Ishikawa (cell line): ENCODE measurements around the gene MAS1L.

ENCODE experiments used
- CEBPB ChIP-seq: IDR thresholded peaks from 2 replicates; pipeline ENCODE4 v1.6.1; 2012
- CREB1 ChIP-seq: IDR thresholded peaks from 2 replicates; pipeline ENCODE4 v1.6.1; 2012; ENCODE audit warnings: low read depth
- EGR1 ChIP-seq: IDR thresholded peaks from 2 replicates; pipeline ENCODE4 v1.6.1; 2012
- EP300 ChIP-seq: IDR thresholded peaks from 2 replicates; pipeline ENCODE4 v1.6.1; 2012; ENCODE audit warnings: borderline replicate concordance
- FOXM1 ChIP-seq: IDR thresholded peaks from 2 replicates; pipeline ENCODE4 v1.6.1; 2012; ENCODE audit warnings: low read depth, borderline replicate concordance
- MAX ChIP-seq: IDR thresholded peaks from 2 replicates; pipeline ENCODE4 v1.6.1; 2012
- NFIC ChIP-seq: IDR thresholded peaks from 2 replicates; pipeline ENCODE4 v1.6.1; 2012
- RAD21 ChIP-seq: IDR thresholded peaks from 2 replicates; pipeline ENCODE4 v1.6.1; 2012; ENCODE audit warnings: low read depth
- REST ChIP-seq: IDR thresholded peaks from 2 replicates; pipeline ENCODE4 v1.6.1; 2012; ENCODE audit warnings: low read depth, mild to moderate bottlenecking
- TAF1 ChIP-seq: IDR thresholded peaks from 2 replicates; pipeline ENCODE4 v1.6.1; 2012; ENCODE audit warnings: low read depth, mild to moderate bottlenecking
- TCF12 ChIP-seq: IDR thresholded peaks from 2 replicates; pipeline ENCODE4 v1.6.1; 2012; ENCODE audit warnings: low read depth
- TEAD4 ChIP-seq: IDR thresholded peaks from 2 replicates; pipeline ENCODE4 v1.6.1; 2012
- USF1 ChIP-seq: IDR thresholded peaks from 2 replicates; pipeline ENCODE4 v1.6.1; 2012
- YY1 ChIP-seq: IDR thresholded peaks from 2 replicates; pipeline ENCODE4 v1.6.1; 2012; ENCODE audit warnings: low read depth
- ZBTB7A ChIP-seq: IDR thresholded peaks from 2 replicates; pipeline ENCODE4 v1.6.1; 2012; ENCODE audit warnings: low read depth

MAS1L gene

GRCh38 chr6:29456971-29457370 lies 30.8 kb downstream of the MAS1L start, which contains the start of the genes OR11A1 and OR2H1:
Gene OR11A1, minus strand, starts transcription at chr6:29457071. Its CDS starts 29,430 bp downstream, at chr6:29427641.
Gene OR2H1, plus strand, starts transcription at chr6:29457155. Its CDS starts 4,615 bp downstream, at chr6:29461770.
- TF ChIP-seq EP300 (no peak), RAD21 (no peak), REST (no peak), USF1 (no peak), TEAD4 (no peak)

GRCh38 chr6:29451471-29452193 lies 36.1 kb downstream of the MAS1L start:
- TF ChIP-seq MAX: no peak
- TF ChIP-seq USF1: no peak
- no peak for TF ChIP-seq CREB1
- TF ChIP-seq RAD21: no peak
- TF ChIP-seq NFIC: no peak
- TF ChIP-seq EGR1: no peak
- TF ChIP-seq EP300: no peak
- TF ChIP-seq ZBTB7A: no peak
- TF ChIP-seq TCF12: no peak
- TF ChIP-seq TEAD4: no peak
- TF ChIP-seq REST: no peak
- TF ChIP-seq TAF1: no peak
- TF ChIP-seq YY1: no peak
- TF ChIP-seq FOXM1: no peak
- no peak for TF ChIP-seq CEBPB

- TF ChIP-seq RAD21 (no peak), USF1 (no peak), TCF12 (no peak), TEAD4 (no peak), MAX (no peak), EGR1 (no peak), TAF1 (no peak), ZBTB7A (no peak)
Measured at GRCh38 chr6:29447670-29448069, 40.1 kb downstream of the MAS1L start.

- no peak for TF ChIP-seq RAD21
- no peak for TF ChIP-seq CEBPB
- TF ChIP-seq TAF1: no peak
- TF ChIP-seq EGR1: no peak
- TF ChIP-seq USF1: no peak
- TF ChIP-seq CREB1: no peak
- TF ChIP-seq TCF12: no peak
- TF ChIP-seq NFIC: no peak
- TF ChIP-seq TEAD4: no peak
- TF ChIP-seq FOXM1: no peak
- TF ChIP-seq MAX: no peak
- TF ChIP-seq YY1: no peak
- no peak for TF ChIP-seq REST
- no peak for TF ChIP-seq EP300
- TF ChIP-seq ZBTB7A: no peak
Measured at GRCh38 chr6:29442719-29443118, 45.0 kb downstream of the MAS1L start.
